HG02678 (cell line): Measurements from ENCODE around the gene CR1L.
"Not testable (repeated sequence)": the region's sequence is repeated elsewhere in the genome, so short reads cannot be mapped to it uniquely, and the experiment has no call there.

Experiments used
- ATAC-seq: cut with Tn5 transposase; IDR thresholded peaks from one replicate; pipeline ENCODE4 v1.9.1; 2021; ENCODE audit warnings: mild to moderate bottlenecking, moderate library complexity; ENCODE audit not compliant: unreplicated experiment

CR1L gene

GRCh38 chr1:207676153-207676552 is 31.2 kb downstream of the CR1L start:
- ATAC-seq = no peak

- ATAC-seq = not testable (repeated sequence)
Observed at GRCh38 chr1:207680590-207681388, 35.9 kb downstream of the CR1L start.

- ATAC-seq = not testable (repeated sequence)
Observed at GRCh38 chr1:207682872-207683434, 38.0 kb downstream of the CR1L start.

GRCh38 chr1:207690551-207690950 is 45.6 kb downstream of the CR1L start:
- not testable (repeated sequence) for ATAC-seq

- ATAC-seq = no peak
Observed at GRCh38 chr1:207691010-207691409, 46.1 kb downstream of the CR1L start.

GRCh38 chr1:207691841-207692240 is 46.9 kb downstream of the CR1L start:
- ATAC-seq = no peak

GRCh38 chr1:207692291-207692690 is 47.4 kb downstream of the CR1L start:
- not testable (repeated sequence) for ATAC-seq

- no peak for ATAC-seq
Observed at GRCh38 chr1:207695891-207696290, 51.0 kb downstream of the CR1L start.

- no peak for ATAC-seq
Observed at GRCh38 chr1:207698822-207699483, 54.0 kb downstream of the CR1L start.

GRCh38 chr1:207702317-207702716 is 57.4 kb downstream of the CR1L start:
- ATAC-seq = no peak

- no peak for ATAC-seq
Observed at GRCh38 chr1:207703712-207704111, 58.8 kb downstream of the CR1L start.

- ATAC-seq = not testable (repeated sequence)
Observed at GRCh38 chr1:207708004-207708403, 63.1 kb downstream of the CR1L start.

- no peak for ATAC-seq
Observed at GRCh38 chr1:207711285-207711684, 66.4 kb downstream of the CR1L start.

- ATAC-seq = not testable (repeated sequence)
Observed at GRCh38 chr1:207712701-207713100, 67.8 kb downstream of the CR1L start.

- no peak for ATAC-seq
Observed at GRCh38 chr1:207713529-207713928, 68.6 kb downstream of the CR1L start.

- ATAC-seq = no peak
Observed at GRCh38 chr1:207719234-207719633, 74.3 kb downstream of the CR1L start.

GRCh38 chr1:207728200-207728858 is 83.4 kb downstream of the CR1L start:
- not testable (repeated sequence) for ATAC-seq

- ATAC-seq = not testable (repeated sequence)
Observed at GRCh38 chr1:207737503-207738157, 92.7 kb downstream of the CR1L start.

- not testable (repeated sequence) for ATAC-seq
Observed at GRCh38 chr1:207738158-207738659, 93.3 kb downstream of the CR1L start.

GRCh38 chr1:207740207-207740606 is 95.3 kb downstream of the CR1L start:
- ATAC-seq = no peak
